ENCODE data around the gene BCLAF1.

DNA sequence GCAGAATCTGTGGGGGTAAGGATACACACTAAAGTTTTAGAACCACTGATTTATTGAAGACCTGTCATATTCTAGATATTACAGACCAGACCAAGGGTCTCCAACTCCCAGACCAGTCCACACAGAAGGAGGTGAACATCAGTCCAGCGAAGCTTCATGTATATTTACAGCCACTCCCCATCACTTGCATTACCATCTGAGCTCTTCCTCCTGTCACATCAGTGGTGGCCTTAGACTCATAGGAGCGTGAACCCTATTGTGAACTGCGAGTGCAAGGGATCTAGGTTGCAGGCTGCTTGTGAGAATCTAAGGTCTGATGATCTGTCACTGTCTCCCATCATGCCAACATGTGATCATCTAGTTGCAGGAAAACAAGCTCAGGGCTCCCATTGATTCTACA, 5.0 kb upstream of the BCLAF1 start:
- TF ChIP-seq, protein P1, sequence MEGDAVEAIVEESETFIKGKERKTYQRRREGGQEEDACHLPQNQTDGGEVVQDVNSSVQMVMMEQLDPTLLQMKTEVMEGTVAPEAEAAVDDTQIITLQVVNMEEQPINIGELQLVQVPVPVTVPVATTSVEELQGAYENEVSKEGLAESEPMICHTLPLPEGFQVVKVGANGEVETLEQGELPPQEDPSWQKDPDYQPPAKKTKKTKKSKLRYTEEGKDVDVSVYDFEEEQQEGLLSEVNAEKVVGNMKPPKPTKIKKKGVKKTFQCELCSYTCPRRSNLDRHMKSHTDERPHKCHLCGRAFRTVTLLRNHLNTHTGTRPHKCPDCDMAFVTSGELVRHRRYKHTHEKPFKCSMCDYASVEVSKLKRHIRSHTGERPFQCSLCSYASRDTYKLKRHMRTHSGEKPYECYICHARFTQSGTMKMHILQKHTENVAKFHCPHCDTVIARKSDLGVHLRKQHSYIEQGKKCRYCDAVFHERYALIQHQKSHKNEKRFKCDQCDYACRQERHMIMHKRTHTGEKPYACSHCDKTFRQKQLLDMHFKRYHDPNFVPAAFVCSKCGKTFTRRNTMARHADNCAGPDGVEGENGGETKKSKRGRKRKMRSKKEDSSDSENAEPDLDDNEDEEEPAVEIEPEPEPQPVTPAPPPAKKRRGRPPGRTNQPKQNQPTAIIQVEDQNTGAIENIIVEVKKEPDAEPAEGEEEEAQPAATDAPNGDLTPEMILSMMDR (IDR thresholded peaks at IDR 0.05): no peak
- TF ChIP-seq POLR2AphosphoS5 (IDR thresholded peaks at IDR 0.05): no peak
- no peak for TF ChIP-seq POLR2A (IDR thresholded peaks at IDR 0.05)
- TF ChIP-seq EP300 (IDR thresholded peaks at IDR 0.05): no peak
